Femur (tissue), 1 donor: ENCODE results near the gene EDRF1.
"Not testable (repeated sequence)": the region's sequence is repeated elsewhere in the genome, so short reads cannot be mapped to it uniquely, and the experiment has no call there.

ENCODE experiments used
- DNase-seq: peaks from one replicate; pipeline ENCODE4 v3.0.0-alpha.2; 2017

Gene EDRF1

DNA sequence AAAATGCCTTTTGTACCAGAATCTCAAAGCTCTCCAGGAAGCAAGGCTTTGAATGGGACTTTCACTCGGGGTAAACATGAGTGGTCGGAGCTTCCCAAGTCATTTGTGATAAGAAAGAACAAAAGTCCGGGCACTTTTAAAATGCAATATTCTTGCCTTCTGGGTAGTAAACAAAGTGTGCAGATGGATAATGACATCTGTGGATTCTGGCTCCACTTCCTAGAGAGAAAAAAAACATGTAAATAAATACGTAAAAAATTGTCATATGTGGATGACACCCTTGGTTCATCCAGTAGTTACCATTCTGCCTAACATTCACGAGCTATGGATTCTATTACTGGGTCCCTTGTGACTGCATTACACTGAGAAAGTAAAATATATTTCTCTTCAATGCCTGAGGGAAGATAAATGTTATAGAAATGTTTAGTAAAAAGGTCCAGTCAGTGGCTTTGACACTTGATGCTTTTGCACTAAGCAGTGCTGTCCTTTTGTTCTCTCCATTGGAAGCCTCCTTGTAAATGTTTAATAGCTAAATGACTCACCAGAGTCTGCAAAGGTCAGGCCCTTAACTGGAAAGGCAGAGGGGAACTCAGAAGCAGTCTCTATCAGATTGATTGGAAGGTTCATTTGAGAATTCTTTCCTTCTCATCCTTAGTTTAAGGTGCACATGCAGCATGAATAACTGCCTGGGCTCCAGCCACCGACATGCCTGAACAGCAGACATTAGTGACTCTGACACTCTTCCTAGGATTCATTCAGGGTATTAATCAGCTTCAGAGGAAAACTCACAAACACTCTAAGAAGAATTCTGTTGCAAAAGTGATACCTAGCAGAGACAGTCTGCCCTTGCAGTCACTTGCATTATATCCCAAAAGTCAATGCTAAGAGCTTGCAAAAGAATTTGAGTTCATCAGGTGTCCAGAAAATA is 11.7 kb upstream of the EDRF1 start:
- no peak for DNase-seq

DNA sequence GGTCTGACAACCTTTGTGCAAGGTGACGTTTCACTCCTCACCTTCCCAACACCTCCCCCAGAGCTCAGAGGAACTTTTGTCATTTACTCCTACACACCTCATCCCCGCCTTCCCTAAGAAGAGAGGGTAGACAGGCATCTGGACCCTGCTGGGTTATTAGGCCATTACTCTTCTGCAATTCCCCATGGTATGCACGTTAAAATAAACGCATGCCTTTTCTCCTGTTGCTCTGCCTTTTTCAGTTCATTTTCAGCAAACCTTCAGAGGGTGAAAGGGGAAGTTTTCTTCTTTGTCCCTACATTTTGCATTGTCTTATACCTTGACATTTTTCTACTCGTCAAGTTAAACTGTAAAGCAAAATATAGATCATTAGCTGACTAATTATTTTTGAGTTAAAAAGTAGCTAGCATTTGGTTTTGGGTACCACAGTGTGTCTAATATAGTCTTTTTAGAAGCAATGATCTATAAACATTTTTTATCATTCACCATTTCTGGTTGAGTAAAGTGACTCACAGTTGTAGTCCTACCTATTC is 10.5 kb upstream of the EDRF1 start:
- no peak for DNase-seq

DNA sequence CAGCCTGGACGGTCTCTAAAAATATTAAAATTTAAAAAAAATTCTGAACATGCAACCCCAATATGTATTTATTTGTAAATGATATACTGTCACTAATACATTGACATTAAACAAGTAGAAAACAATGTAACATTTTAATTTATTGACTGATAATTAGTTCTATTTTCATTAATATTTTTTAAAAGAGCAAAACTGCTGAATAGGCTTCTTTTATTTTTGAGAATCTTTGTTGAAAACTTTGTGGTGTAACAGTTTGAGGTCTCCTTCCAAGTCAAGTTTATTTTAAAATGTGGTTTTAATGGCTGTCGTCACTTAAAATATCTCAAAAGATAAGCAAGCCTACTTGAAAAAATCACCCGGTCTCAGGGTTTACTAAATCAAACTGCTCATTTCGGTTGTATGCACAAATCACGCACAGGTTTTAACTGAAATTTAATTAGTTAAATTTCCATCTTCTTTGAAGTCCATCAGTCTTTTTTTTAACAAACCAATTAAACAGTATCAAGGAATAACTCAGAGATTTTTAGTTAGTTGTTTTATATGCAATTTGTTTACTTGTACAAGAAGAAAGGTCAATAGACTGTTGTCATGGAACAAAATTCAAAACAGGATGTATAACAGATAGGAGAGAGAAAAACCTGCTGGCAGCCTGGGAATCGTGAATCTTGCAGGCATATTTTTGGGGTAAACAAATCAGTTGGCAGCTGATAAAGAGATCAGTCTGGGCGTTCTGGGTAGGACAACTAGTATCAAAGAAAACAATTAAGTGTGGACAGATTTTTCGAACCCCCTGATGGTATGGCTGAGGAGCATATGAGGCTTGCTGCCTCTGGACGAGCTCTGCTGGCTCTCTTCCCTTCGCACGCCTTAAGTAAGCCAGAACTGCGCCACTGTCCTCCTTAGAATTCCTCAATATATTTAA is 9.7 kb upstream of the EDRF1 start:
- no peak for DNase-seq

DNA sequence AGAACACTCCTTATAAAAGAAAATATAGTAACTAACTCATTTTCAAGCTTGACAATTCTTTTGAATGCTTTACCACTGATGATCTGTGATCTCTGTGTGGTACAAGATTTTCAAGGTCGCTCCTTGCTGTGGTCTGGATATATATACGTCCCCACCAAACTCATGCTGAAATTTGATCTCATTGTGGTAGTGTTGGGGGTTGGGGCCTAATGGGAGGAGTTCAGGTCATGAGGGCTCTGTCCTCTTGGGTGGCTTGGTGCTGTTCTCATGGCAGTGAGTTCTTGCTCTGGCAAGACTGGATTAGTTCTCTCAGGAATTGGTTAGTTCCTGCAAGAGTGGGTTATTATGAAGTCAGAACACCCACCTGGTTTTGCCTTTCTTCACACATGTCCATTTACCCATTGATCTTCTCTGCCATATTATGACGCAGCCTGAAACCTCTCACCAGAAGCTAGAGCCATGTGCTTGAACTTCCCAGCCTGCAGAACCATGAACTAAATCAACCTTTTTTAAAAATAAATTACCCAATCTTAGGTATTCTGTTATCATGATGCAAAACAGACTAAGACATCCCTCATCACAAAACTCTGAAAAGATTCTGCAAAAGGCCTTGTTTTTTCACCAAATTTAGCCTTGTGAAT is 8.3 kb upstream of the EDRF1 start:
- DNase-seq = no peak

DNA sequence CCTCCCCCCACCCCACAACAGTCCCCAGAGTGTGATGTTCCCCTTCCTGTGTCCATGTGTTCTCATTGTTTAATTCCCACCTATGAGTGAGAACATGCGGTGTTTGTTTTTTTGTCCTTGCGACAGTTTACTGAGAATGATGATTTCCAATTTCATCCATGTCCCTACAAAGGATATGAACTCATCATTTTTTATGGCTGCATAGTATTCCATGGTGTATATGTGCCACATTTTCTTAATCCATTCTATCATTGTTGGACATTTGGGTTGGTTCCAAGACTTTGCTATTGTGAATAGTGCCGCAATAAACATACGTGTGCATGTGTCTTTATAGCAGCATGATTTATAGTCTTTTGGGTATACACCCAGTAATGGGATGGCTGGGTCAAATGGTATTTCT is 4.8 kb upstream of the EDRF1 start:
- not testable (repeated sequence) for DNase-seq

DNA sequence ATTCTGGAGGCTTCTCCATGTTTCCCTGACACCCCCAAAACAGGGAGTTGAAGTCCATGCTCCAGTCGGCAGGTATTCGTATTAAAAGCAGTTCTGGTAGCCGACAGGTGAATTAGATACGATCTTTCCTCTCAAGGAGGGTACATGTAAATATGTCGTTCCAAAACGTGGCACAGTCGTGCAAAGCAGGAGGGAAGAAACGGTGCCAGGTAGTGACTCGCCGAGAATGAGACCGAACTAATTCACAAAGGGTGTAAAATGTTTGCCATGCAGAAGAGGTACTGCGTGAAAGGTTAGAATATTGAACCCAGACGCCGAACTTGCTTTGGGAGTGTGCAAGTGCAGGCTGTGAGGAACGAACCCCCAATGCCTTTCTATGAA is 483 bp downstream of the EDRF1 start:
- no peak for DNase-seq

DNA sequence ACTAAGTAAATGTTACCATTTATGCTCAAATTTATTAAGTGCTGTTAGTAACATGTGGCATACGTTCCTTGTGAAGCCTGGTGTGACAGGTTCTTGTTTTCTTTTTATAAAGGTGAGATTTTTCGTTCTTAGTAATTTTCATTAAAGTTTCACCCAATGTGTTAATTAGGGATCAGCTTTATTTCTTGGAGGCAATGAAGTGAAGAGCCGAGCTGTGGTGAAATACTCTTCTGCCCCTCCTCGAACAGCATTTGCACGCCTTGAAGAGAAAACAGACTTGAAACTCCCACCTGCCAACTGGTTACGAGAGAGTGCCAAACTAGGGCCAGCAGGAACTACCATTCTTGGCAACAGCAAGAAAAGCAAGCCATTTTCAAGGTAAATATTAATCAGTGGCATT is 1.5 kb downstream of the EDRF1 start:
- no peak for DNase-seq

DNA sequence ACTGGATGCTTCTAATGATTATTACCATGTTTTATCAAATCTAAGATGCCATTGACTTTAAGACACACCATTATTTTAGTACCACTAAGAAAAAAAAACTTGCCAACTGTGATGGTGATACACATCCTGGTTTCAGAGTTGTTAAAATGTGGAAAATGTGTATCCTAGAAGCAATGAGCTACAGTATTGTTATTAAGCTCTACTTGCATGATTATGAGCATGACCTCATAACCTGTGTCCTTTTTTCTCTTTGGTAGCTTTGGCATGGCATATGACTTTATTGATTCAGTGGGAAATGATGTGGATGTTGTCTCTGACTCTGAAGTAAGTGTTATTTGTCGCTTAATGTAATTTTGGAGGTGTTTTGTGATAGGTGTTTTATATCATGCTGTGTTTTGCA is 3.3 kb downstream of the EDRF1 start:
- no peak for DNase-seq

DNA sequence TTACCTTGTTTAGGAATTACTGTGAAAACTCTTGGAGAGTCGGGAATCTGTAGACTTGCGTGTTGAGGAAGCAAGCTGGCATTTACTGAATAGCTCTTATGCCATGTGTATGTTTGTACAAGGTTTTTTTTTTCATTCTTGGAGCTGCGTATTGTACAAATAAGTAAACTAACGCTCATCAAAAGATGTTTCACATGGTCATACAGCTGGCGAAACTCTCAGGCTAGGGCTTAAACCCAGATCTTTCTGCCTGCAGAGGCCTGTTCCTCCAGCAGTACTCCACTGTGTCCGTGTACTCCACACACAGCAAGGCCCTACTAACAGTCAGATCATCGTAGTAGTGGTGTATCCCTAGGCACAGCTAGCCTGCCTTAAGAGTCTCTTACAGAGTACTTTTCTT is 7.4 kb downstream of the EDRF1 start:
- no peak for DNase-seq

DNA sequence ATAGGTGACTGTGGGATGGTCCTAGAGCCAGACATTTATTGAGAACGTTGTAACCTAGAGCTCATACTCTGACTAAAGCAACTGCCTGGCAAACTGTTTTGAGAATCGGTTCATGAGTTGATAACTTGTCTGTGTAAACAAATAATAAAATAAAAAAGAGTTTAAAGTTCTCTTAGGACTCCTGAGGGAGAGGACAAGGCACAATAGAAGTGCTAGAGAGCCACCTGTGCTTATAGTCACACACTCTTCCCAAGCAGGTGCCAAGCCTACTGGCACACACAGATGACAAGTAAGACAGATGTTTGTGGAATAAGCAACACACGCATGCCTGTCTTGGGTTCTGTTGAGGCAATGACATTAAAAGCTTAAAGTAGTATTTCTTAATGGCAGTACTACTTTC is 7.9 kb downstream of the EDRF1 start:
- no peak for DNase-seq

DNA sequence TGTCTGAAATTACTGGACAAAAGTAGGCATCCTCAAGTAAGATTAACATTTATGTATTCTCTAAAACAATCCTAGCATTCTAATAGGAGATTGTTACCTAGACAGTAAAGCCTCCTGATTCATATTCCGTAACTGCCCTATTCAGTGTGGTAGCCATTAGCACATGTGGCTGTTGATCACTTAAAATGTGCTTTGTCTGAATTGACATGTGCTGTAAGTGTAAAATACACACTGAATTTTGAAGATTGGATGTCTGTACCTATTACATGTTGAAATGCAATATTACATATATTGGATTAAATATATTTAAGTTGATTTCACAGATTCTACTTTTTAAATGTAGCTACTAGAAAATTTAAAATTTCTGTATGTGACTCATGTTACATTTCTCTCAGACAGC is 14.6 kb downstream of the EDRF1 start:
- no peak for DNase-seq

DNA sequence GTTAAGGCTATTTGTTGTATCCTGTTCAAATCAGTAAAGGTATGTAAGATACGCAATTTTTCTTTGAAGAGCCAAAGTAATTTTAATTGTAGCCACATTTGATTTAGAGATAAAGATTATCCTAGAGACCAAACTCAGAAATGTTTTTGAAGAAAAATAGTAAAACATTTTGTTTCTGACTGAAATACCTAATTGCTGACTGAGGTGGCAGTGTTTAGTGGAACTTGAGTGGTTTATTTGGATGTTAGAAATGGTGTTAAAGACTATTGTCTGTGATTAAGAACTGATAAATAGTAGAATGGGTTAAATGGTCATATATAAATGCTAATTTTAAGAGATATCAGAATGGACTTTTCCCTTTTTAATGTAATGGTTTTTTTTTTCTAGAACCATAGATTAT is 15.3 kb downstream of the EDRF1 start:
- DNase-seq = no peak

DNA sequence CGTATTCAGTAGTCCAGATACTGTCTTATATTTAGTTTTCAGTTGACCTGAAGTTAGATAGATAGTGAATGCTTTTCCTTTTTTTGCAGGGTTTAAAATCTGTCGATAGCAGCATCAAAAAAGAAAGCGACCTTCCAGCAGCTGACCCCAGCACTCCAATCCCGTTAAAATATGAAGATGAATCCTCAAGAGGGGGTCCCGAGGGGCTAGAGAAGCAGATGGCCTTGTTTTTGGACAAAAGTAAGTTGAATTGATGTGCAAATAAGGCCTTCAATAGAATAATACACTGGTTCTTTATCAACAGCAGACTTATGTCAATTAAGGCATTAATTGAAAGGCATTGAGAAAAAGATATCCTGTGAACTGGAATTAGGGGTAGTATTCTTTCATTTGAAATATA is 18.7 kb downstream of the EDRF1 start:
- no peak for DNase-seq

DNA sequence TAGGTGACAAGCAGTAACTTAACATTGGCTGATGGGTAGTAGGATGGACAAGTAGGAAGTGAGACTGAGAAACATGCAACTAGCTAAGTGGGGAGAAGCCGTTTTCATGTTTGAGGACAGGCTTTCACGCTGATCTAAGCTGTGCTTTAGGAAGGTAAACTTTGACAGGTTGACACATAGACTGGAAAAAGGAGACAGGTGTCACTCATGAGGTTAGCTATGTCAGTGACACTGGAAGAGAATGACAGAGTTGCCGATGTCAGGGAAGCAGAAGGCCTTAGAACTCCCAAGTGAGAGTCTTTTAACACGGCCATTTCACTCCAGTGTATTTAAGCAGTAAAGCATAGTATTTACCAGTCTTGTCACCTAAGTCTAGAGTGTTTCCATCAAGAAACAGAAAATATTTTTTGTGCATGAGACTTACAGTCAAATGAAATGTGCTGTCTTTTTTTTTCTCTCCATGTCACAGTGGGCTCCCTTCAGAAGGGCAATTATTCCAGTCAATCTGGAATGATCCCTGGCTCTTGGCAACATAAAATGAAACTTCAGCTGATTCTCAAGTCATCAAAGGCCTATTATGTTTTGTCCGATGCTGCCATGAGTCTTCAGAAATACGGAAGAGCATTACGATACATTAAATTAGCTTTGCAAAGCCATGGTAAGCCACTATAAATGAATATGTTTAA is 20.6 kb downstream of the EDRF1 start:
- DNase-seq = no peak

DNA sequence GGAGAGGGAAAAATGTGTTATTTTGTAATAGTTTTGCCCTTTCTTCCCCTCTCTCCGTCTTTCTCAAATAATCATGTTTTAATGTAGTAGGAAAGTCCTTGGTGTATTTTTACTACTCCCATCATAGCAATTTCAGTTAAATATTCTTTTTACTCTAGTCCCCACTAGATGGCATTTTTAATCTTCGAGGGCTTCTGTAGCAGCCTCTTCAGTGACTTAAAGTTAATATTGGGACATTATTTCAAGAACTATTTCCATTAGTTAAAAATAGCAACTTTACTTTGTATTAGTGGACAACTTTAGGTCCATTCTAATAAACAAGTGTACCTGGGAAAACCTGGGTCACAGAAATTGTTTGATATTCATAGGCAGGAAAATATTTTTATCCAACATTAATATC is 23.0 kb downstream of the EDRF1 start:
- no peak for DNase-seq

DNA sequence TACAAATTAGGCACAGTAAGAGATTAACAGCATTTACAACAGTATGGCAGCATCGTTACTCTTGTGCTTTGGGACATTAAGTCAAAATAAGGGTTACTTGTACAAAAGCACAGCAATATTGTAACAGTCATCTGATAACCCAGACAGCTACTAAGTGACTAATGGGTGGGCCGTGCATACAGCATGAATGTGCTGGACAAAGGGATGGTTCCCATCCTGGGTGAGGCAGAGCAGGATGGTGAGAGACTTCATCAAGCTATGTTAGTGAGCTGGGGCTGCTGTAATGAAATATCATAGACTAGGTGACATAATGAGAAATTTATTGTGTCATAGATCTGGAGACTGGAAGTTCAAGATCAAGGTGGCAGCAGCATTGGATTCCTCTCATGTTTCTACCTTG is 25.4 kb downstream of the EDRF1 start:
- DNase-seq = no peak

DNA sequence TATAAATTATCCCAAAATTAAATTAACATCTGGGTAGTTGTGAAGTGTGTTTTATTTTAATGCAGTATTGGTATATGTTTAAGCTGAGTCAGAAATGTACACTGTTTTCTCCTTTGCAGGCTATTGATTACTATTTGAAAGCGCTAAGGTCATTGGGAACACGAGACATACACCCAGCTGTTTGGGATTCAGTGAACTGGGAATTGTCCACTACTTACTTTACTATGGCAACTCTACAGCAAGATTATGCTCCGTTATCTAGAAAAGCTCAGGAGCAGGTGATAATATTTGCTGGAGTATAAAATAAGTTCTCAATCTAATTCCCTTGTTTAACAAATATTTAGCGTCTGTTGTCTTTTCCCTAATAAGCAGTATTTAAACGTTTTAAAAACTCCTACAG is 27.9 kb downstream of the EDRF1 start:
- no peak for DNase-seq

DNA sequence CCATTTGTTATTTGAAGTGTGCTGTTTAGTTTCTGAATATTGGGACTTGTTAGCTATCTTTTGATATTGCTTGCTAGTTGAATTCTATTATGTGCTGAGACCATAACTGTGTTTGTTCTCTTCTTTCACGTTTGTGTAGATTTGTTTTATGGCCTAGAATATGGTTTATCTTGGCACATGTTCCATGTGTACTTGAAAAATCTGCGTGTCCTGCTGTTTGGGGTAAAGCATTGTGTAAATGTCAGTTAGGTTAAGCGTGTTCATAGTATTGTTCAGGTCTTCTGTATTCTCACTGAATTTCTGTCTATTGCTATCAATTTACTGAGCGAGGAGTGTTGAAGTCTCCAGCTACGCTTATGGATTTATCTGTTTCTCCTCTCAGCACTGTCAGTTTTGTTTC is 36.7 kb downstream of the EDRF1 start:
- no peak for DNase-seq

DNA sequence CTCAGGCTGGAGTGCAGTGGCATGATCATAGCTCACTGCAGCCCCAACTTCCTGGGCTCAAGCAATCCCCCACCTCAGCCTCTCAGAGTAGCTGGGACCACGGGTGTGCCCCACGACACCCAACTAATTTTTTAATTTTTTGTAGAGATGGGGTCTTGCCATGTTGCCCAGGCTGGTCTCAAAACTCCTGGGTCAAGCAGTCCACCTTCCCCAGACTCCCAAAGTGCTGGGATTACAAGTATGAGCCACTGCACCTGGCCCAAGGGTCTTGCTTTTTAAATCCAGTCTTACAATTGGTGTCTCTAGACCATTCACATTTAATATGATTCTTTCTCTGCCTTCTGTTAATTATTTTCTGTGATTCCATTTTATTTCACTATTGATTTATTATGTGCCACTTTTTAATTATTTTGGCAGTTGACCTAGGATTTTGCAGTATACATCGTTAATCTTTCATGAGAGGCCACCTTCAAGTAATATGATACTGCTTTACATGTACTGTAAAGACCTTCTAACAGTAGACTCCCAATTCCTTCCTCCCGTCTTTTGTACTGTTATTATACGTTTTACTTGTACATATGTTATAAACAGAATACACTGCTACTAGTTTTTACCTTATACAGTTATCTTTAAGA is 37.5 kb downstream of the EDRF1 start:
- no peak for DNase-seq

DNA sequence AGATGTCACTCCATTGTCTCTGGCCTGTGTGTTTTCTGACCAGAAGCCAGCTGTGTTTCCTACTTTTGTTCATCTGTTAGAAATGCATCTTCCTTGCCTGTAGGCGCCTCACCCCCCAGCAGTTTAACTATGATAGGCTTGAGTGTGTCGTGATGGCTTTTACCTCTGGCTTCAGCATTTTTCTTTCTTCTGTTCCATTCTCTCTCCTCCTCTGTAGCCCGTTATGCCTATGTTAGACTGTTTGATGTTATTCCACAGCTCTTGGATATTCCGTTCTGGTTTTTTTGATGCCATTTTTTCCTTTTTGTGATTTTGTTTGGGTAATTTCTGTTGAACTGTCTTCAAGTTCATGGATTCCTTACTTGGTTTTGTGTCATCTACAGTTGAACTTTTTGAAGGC is 38.2 kb downstream of the EDRF1 start:
- DNase-seq = no peak

DNA sequence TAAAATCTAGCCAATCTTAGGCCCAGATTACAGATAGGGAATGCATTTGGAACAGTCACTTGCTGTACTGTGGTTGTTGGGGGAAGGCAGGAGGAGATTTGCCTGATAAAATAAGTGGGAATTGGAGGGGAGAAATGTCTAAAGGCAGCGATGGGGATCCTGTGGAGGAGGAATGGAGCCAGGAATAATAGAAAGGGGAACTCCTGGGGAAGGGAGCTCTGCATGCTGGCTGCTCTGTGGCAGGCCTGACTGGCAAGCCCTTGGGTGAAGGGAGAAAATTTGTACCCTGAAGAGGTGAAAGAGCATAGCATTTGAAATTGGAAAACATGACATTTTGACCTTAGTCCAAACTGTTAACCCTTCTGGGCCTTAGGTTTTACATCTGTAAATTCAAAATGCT is 42.5 kb downstream of the EDRF1 start:
- no peak for DNase-seq
